ENCODE measurements around the gene RMND5B.

DNA sequence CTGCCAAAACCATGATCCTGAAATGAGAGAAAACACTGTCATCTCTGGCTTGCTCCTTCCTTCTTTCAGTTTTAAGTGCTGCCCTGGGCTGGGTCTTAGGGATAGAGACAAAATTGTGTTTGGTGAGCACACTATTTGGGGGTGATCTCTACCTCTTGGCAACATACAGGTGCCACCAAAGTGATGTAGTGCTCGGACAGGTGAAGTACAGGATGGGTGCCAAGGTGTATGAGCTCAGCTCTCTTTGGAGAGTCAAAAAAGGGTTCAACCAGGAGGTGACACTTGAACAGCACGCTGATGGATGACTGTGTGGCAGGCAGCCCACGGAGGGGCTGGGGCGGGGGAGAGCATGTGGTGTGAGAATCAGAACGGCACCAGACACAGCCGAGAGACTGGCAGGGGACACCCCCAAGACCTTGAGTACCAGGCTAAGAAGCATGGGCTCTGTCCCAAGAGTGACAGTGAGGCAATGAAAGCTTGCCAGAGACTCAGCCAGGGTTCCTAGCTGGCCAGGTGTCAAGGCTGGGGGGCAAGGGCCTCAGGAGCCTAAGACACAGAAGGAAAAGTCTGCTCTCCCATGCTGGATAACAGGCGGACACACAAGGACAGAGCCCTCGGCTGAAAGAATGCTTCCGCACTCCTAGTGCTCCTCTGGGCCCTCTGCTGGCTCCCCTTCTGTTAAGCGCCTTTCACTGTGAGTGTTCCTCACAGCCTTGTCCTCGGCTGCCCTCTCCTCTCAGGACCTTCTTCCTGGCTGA, 20.3 kb downstream of the RMND5B start:
- no peak for TF ChIP-seq ZNF274 (IDR thresholded peaks at IDR 0.05; ENCODE audit: low read depth, low read length)
- TF ChIP-seq YY1 (IDR thresholded peaks at IDR 0.05; ENCODE audit: insufficient read depth, insufficient read length) = no peak
- TF ChIP-seq SUZ12 (IDR thresholded peaks at IDR 0.05; ENCODE audit: extremely low read depth, insufficient read depth, insufficient read length) = no peak
